Measurements from ENCODE around the gene LAMA2. TPM values are rescaled to one million over a fixed set of nuclear protein-coding genes. Genes with fewer than 3 reads are reported as not detected.

Gene LAMA2
- polyA plus RNA-seq, 3 donors: not detected

- H3K4me3 ChIP-seq (replicated peaks in 1 of 3; ENCODE audit: low read depth in 2 of 3, low read length in 3 of 3): no peak overlapping the region
- WGBS (ENCODE audit: insufficient coverage): 96% methylated on average over 8 of the region's 10 CpGs
- Mint-ChIP-seq H3K4me1 (no peaks in the 10 kb centered on the region), H3K36me3 (no peaks in the 10 kb centered on the region), H3K9me3 (no peaks in the 10 kb centered on the region), H3K4me3 (no peak overlapping the region), H3K27ac (no peak overlapping the region), H3K27me3 (ENCODE audit: low read depth in 3 of 3) (peaks cover 0 to 2% (median 2%) of the 10 kb centered on the region in 3 donors)
- H3K27me3 ChIP-seq (ENCODE audit: control insufficient read depth in 2 of 2, insufficient read depth in 2 of 2, low read length in 2 of 2): no peaks in the 10 kb centered on the region
- TF ChIP-seq CTCF (IDR thresholded peaks at IDR 0.05): no peak
- no peaks in the 10 kb centered on the region for H3K36me3 ChIP-seq (replicated peaks in 1 of 2; ENCODE audit: control insufficient read depth in 1 of 2, insufficient read depth in 2 of 2, low read length in 2 of 2)
- no peaks in the 10 kb centered on the region for H3K79me2 ChIP-seq (ENCODE audit: insufficient read depth, low read length)
- no peaks in the 10 kb centered on the region for H3K4me1 ChIP-seq (ENCODE audit: control insufficient read depth in 1 of 2, insufficient read depth in 2 of 2, low read length in 2 of 2)
- no peak overlapping the region for H3K27ac ChIP-seq (ENCODE audit: low read depth in 1 of 2, low read length in 2 of 2)
- no peak overlapping the region for H2AFZ ChIP-seq (ENCODE audit: insufficient read depth, low read depth, low read length, poor library complexity, severe bottlenecking)
- no peak overlapping the region for H3K9ac ChIP-seq (ENCODE audit: insufficient read depth, low read length, poor library complexity, severe bottlenecking)
- no peaks in the 10 kb centered on the region for H3K9me3 ChIP-seq (replicated peaks in 1 of 2; ENCODE audit: control insufficient read depth in 1 of 2, insufficient read depth in 1 of 2, low read length in 2 of 2)
- H3K4me2 ChIP-seq (replicated peaks; ENCODE audit: extremely low read depth, low read length, poor library complexity, severe bottlenecking): no peak overlapping the region
- DNase-seq: no peak
- H4K20me1 ChIP-seq (ENCODE audit: insufficient read depth, low read length): no peaks in the 10 kb centered on the region
- intact Hi-C loops (cut with micrococcal nuclease): no loop called here
Observed at GRCh38 chr6:129239825-129240491, 357.0 kb downstream of the LAMA2 start.

GRCh38 chr6:129240492-129240853 lies 357.5 kb downstream of the LAMA2 start:
- H3K4me1 Mint-ChIP-seq: no peaks in the 10 kb centered on the region
- intact Hi-C loops (cut with micrococcal nuclease): no loop called here
- no peaks in the 10 kb centered on the region for H3K79me2 ChIP-seq (ENCODE audit: insufficient read depth, low read length)
- no peak overlapping the region for H3K27ac ChIP-seq (ENCODE audit: low read depth in 1 of 2, low read length in 2 of 2)
- H3K4me3 Mint-ChIP-seq: no peak overlapping the region
- no peaks in the 10 kb centered on the region for H3K9me3 Mint-ChIP-seq
- no peak overlapping the region for H3K27ac Mint-ChIP-seq
- no peaks in the 10 kb centered on the region for H3K36me3 Mint-ChIP-seq
- no peaks in the 10 kb centered on the region for H3K4me1 ChIP-seq (ENCODE audit: control insufficient read depth in 1 of 2, insufficient read depth in 2 of 2, low read length in 2 of 2)
- whole genome bisulfite sequencing (ENCODE audit: insufficient coverage): no CpG with 5 or more reads among the region's 2 CpGs
- no peak overlapping the region for H3K9ac ChIP-seq (ENCODE audit: insufficient read depth, low read length, poor library complexity, severe bottlenecking)
- no peak overlapping the region for H3K4me2 ChIP-seq (replicated peaks; ENCODE audit: extremely low read depth, low read length, poor library complexity, severe bottlenecking)
- no peak overlapping the region for H3K4me3 ChIP-seq (replicated peaks in 1 of 3; ENCODE audit: low read depth in 2 of 3, low read length in 3 of 3)
- no peak for DNase-seq
- no peaks in the 10 kb centered on the region for H3K9me3 ChIP-seq (replicated peaks in 1 of 2; ENCODE audit: control insufficient read depth in 1 of 2, insufficient read depth in 1 of 2, low read length in 2 of 2)
- H3K36me3 ChIP-seq (replicated peaks in 1 of 2; ENCODE audit: control insufficient read depth in 1 of 2, insufficient read depth in 2 of 2, low read length in 2 of 2): no peaks in the 10 kb centered on the region
- H3K27me3 Mint-ChIP-seq (ENCODE audit: low read depth in 3 of 3): peaks cover 0 to 2% (median 2%) of the 10 kb centered on the region in 3 donors
- H3K27me3 ChIP-seq (ENCODE audit: control insufficient read depth in 2 of 2, insufficient read depth in 2 of 2, low read length in 2 of 2): no peaks in the 10 kb centered on the region
- TF ChIP-seq CTCF (IDR thresholded peaks at IDR 0.05): no peak
- no peaks in the 10 kb centered on the region for H4K20me1 ChIP-seq (ENCODE audit: insufficient read depth, low read length)
- no peak overlapping the region for H2AFZ ChIP-seq (ENCODE audit: insufficient read depth, low read depth, low read length, poor library complexity, severe bottlenecking)
